NCI-H146 treated with DMSO at 0.1 percent for 48 hours (cell line): Measurements from ENCODE around the gene RAP1GAP.
A peak's percentile ranks its signal among the peaks of the same experiment; 100 is the strongest.
"Not testable (repeated sequence)": the region's sequence is repeated elsewhere in the genome, so short reads cannot be mapped to it uniquely, and the experiment has no call there.

ENCODE experiments used
- DNase-seq: peaks from one replicate; lab custom pipeline; 2025; ENCODE audit not compliant: unreplicated experiment; lab: John Stamatoyannopoulos, UW

The RAP1GAP gene

DNA sequence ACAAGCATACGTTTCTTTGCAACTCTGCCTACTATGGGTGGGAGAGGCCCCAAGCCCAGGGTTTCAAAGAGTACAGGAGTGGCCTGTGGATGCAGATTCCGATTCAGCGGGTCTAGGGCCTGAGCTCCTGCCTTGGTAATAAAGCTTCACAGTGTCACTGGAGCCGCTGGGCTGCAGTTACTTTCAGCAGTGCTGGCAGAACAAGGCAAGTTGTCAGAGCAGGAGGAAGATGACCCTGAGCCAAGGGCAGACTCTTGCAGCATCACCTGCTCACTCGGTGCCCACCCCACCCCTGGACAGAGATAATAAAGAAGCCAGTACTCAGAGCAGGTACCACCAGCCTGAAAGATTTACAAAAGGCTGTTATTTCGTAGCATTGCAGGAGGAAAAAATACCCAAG is 8.0 kb upstream of the RAP1GAP start:
- DNase-seq: no peak

DNA sequence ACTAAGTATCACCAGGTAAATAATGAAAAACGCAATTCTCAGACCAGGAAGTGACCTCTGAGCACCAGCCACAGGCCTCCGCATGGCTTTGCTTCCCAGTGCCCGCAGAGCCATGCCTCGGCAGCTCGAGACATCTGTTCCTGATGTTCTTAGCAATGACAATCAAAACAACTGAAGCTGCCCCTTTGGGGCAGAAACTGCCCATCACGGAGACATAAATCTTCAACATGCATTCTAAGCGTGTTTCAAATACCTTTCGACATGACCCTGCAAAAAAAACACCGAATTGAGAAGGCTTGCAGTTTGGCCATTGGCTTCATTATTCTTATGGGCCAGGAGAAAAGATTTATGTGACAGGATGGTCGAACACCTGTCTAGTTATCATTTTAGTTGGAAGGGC is 5.8 kb upstream of the RAP1GAP start:
- DNase-seq: no peak

DNA sequence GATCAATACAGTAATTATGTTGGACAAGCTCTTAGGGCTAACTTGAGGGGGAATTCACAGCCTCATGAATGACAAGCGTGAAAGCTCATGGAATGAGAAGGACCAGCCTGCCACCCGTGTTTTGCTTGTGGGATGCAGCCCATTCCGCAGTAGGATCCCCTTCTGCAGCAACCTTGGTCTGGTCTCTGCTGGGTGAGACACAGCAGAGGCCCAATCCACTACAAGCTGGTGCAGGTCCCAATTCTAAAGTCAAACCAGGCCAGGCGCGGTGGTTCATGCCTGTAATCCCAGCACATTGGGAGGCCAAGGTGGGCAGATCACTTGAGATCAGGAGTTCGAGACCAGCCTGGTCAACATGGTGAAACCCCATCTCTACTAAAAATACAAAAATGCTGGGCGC is 4.7 kb upstream of the RAP1GAP start:
- DNase-seq: not testable (repeated sequence)

DNA sequence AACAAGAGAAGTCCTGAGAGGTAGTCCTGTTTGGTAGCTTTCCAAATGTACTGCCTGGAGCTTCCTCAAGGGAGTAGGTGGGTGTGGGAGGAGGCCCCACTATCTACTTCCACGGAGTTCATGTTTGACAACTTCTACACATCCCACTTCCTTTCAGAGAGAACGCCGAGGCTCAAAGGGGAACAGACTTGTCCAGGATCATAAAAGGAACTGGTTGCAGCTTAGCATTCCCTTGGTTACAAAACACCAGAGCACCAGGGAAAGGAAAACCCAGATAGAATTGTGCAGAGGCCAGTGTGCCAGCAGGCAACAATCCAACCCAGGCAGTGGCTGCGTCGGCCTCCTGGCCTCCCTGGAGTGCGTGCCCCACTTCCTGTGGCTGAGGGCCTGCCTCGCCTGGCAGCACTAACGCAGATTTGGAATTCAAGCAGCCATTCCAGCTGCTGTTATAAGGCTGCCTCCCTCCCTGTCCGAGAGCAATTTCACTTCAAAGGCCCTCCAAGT is 4.2 kb upstream of the RAP1GAP start:
- no peak for DNase-seq

DNA sequence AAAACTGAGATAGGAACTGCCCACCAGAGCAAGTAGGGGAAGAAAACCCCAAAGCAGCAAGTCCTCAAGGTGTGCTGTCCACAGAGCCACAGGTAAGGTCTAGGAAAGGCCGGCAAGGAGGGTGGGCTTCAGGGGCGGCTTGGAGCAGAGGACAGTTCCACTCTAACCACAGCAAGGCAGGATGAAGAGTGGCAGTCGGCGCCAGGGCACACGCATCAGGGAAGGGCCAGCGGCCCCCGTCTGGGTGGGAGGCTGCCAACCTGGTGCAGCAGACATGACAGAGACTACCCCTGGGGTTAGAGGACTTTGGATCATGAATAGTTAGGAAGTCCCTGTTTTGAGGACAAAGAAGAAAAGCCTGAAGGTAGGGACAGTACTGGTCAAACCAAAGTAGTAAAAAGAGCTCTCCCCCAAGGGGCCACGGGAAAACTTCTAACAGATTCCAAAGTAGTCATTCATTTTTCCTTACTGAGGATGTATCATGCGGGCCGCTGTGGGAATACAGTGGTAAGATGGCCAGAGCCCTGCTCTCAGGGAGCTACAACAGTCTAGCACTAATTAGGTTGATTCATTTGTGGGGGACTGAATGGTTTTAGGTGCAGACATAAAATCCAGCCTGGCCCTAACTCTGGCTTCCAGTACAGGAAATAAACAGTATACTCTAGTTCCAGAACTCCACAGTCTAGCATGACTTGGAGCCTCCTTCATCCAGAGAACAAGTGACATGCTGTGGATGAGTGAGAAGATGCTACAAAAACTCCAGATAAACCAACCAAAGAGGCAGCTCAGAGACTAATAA is 3.5 kb upstream of the RAP1GAP start:
- no peak for DNase-seq

DNA sequence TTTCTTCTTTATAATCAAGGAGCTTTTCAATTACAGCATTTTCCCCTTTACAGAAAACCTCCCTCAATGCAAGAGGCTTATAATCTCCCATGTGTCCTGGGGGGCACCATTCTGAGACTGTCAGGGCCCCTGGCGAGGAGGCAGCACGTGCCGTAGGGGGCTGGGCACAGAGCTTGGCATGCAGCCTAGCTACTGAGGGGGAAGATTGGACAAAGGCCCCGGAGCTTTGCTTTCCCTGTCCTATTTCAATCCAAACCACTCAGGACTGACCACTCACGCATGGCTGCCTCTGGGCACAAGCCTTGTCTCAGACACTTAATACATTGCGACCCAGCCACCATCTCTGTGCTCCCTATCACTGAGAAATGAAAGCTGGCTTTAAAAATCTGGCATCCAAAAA is 2.8 kb upstream of the RAP1GAP start:
- no peak for DNase-seq

DNA sequence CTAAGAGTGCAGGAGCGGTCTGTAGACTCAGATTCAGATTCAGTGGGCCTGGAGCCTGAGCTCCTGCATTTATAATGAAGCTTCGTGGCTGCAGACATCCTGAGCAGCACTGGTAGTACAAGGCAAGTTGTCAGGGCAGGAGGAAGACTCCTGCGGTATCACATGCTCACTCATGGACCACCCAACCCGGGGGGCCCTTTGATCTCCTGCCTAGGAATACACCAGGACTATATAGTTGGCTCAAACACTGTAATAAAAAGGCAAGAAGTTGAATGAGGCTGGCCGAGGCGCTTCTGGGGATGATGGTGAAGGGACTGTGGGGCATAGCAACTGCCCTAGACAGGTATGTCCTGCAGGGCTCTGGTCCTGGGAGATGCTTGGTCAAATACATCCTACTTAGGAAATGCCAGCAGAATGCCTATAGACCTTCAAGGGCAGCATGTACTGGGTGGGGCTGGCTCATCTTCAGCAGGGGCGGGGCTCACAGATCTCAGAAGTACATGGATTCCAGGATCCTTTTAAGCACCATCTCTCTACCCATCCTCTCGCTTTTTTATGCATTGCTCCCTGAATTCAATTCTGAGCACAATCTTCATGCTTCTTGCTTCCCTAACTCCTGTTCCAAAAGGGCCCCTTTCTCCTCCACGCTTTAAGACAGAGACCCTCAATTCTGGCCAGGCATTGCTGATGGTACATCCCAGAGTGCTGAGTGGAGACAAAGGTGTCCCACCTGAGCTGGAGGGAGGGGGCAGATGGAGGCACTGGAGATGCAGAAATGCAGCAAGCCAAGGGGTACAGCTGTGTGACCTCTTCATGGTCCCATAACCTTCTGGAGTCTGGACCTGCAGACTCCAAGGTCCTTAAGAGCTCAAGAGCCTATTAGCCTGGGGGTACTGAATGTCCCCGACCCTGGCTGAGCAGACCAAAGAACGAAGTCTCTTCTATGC is 2.1 kb upstream of the RAP1GAP start:
- no peak for DNase-seq

DNA sequence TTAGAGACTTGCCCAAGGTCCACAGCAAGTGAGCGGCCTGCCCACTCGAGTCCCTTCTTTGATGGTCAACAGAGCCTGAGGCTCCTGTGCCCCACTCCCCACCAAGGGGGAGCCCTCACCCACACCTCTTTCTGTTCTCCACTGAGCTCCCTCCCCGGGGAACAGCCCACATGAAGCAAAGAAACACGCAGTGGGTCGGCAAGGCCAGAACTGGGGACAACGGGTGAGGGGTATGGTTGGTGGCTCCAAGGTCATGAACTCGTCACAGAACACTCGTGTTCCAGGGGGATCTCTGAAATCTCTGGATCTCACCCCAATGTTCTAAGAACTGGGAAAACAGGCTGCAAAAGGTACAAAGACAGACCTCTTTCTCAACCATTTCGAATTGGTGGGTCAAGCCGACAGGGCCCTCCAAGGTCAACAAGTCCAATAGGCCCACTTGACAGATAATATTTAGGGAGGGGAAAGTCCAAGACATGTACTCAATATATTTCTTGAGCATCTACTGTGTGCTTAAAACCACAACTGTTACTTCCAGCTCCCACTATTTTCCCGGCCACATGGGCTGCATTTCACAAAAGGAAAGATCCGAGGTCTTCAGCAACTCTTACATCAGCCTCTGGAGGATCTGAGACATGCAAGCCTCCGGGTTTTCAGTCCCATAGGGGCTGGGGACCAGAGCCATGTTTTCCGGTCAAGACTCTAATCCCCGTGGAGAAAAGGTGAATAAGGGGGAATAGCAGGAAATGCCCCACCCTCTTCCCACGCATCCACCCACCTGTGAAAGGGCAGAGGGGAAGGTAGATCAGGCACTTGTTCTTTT is 1.1 kb upstream of the RAP1GAP start:
- no peak for DNase-seq

DNA sequence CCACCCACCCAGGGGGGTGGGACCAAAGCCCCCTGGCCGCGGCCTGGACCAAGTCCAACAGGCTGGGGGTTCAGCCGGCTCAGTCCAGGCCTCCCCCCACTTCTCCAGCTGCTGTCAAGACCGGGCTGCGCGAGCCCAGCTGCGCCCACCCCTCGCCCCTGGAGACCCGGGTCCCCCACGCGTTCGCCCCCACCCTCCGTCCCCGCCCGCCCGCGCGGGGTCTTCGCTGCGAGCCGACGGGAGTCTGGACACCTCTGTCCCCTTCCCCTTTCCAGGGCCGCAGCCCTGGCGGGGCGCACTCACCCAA is 253 bp downstream of the RAP1GAP start:
- no peak for DNase-seq

DNA sequence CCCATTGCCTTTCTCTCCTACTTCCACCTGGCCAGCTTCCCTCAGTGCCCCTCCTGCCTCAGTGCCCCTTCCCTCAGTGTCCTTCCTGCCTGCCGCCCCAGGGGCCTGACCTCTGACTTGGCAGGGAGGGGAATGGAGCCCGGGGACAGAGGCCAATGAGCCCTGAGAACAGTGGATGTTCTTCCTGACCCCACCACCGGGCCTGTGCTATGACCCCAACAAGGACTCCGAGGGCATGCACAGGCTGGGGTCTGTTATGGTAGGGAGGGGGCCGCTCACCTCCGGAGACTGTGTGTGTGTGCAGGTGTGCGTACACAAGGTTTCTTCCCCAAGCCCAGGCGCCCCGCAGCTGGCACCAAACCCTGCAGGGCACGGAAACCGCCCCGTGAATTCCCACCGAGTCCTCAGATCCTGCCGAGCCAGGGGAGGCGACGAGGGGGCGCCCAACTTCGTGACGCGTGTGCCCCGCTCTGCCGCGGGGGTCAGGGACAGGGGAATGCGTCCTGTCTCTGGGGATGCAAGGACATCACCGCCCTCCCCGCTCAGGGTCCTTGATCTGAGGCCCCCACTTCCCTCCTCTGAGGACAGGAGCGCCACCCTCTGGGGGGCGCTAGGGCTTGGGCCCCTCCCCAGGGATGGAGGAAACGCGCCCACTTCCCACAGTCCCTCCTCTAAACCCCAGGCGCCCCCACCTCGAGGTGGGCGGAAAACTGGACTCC is 766 bp downstream of the RAP1GAP start:
- DNase-seq: no peak

DNA sequence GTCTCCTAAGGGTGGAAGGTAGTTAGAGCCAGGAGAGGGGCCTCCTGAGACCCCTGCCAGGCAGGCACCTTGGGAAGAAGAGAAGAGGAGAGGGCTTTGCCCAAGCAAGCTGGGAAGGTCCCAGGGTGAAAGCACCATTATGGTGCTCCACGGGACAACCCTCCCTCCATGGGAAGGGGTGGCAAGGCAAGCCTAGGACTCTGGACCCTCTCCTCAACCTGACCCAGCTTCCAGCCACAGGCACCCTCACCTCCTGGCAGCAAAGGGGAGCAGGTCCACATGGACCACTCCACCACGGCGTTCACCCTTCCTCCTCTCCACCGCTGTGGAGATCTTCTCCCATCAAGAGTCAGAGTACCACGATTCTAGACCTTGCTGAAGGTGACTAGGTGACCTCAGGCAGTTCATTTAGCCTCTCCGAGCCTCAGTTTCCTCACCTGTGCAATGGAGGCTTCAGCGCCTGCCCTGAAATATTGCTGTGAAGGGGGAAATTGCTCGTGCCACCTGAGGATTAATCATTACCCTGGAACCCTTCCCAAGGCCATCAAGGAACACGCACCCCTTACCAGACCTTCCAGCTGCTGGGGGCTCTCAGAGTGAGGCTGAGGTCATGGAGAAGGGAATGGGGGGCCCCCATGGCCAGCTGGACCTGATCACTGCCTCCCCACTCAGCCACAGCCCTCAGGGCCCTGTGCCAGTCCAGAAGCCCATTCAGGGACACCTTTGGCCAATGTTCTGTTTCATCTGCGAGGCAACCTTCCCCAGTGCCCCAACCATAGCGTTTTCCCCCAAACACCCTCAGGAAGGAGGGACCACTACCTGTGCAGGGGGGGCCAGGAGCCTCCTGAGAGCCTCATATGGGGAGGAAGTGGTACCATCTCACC is 1.6 kb downstream of the RAP1GAP start:
- no peak for DNase-seq

DNA sequence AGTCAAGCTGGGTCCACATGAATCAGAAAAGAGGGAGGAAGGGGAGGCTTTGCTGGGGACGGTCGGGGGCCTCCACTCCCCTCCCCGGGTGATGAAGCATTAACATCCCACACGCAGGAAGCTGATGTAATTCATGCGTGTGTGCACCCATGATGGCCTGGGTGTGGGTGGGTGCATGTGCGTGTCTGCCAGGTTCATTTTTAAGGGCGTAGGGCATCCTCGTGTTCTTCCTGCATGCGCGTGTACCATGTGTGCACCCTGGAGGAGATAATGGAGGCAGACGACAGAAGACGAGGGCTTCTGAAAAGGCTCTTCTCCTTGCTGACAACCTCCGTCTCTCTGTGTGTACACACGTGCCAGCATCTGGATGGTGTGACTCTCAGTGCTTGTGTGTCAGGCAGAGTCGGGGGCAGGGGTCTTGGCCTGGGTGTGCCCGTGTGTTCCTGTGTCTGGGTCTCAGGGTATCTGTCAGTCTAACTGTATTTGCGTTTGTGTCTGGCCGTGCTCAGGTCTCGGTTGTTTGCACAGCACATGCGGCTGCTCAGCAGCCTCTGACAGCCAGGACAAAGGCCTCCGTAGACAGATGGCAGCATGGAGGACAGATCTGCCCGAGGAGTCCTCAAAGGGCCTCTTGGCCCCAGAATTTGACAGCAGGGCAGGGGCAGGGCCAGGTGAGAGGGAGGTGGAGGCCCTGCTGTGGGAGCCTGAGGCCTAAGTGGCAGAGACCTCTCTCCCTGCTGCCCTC is 2.4 kb downstream of the RAP1GAP start:
- DNase-seq: peak; percentile 15

DNA sequence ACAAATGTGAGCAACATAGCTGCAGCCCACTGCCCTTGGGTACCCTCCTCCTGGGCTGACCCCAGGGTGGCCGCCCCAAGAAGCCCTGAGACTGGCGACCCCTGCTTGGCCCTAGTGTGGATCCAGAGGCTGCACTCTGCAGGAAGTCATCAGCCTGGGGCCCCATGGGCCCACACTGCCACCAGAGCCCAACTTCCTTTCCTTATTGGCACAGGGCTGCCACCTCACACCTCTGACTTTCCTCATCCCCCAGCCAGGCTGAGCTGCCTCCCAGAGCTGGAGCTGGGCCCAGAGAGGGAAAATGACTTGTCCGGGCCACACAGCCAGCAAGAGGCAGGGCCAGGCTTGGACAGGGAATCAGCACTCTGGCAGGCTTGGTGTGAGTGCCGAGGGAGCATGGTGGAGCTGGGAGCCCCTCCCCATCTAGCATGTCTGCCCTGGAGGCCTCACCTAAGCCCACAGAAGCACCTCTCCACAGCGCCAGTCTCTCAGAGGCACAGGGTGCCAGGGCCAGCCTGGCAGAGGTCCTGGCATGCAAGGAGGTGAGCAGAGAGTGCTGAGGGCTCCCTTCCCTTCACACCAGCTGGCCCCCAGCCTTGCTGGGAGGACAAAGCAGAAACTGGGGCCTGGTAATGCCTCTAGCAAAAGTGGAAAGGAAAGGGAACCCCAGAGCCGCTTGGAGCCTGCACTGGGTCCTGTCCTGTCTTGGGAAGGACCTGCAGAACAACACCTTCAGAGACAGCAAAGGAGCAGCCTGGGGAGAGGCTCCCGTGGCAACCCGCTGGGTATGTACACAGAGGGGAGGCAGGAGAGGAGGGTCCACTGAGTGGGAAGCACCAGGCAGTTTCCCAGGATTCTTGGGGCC is 3.2 kb downstream of the RAP1GAP start:
- DNase-seq: no peak

DNA sequence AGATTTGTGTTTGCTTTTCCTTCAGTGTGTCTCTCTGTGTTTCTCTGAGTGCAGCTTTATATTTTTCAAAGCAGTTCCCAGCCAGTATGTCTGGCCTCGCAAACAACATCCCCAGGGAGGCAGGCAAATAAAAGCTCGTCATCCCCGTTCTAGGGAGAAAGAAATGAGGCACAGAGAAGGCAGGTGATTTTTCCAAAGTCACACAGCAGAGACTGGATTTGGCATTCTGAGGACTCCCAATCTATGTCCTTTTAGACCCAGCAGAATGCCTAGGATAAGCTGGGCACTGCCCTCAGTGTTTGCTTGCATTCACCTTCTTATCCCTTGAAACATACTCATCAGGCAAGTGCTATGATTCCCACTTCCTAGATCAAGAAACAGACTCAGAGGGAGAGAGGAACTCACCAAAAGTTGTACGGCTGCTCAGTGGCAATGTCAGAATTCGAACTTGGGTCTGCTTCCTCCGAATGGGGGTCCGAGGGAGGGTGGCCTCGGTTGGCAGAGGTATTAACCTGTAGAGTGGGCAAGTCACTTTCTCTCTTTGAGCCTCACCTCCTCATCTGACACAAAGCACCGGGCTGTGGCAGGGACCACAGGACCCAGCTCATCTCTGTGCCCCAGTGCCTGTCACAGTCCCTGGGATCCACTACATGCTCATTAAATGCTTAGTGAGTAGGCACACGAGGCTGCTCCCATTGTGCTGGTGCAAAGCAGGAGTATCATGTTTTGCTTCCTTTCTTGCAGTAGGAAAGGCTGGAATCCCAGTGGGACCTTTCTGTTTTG is 4.2 kb downstream of the RAP1GAP start:
- DNase-seq: no peak

DNA sequence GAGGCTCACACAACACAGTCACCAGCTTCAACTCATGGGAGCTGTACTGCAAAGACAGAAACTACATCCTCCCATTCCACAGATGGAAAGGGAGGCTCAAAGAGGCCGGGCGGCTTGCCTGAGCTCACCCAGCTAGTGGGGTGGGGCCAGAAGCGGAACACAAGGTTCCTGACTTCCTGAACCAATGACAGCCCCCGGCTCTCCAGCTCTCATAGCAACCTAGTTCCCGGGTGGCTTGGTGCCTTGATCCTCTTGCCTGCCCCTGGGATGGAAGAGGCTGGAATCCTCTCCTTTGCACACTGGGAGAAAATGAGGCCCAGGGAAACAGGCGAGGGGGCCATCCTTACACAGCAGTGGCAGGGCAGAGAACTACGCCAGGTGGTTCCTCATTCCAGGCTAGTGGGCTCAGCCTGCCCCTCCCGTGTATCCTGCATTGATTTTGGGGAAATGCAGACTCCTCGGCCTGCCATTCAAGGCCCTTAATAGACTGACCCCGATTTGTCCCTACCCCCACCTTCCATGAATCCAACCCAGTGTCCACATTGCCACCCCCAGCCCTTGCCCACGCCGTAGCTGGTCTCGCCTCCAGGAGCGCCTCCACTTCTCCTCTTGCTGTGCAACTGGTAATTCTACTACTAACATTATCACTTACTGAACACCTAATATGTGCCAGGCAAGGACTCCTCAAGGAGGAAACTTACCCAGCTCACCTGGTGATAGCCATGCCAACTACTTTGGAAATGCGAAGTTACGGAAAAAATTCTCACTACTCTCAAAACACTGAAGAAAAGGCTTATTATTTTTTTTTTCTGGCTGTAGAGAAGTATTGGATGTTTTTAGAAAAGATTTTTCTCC is 5.0 kb downstream of the RAP1GAP start:
- DNase-seq: no peak

DNA sequence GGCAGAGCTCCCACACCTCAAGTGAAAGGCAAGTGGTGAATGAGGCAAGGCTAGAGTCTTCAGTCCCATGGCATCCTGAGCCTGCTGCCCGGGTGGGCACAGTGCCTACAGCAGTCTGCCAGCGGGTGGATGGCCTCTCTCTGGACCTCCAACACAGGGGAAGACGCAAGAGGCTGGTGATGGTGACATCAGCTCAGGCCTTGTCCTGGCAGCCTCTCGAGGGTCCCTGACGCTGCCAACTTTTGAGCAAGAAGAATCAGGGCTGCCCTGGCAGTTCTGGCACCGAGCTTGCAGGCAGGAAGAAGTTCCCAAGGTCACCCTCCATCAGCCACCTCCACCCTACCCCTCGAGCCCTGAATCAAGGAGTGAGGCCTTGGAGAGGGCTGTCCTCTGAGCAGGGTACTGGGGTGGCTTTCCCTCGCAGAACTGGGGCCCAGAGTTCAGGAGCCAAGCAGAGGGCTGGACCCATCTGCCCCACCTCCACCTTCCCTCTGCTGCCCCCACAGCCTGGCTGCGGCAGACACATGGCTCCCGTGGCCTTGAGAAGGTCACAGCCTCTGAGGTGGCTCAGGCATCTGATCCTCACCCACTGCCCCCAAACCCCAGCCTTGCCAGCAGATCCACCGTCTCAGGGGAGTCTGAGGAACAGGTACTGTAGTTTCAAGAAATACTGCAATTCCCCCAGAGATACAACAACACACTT is 5.8 kb downstream of the RAP1GAP start:
- no peak for DNase-seq
